Measurements from ENCODE around the gene TFPI2. TPM values are rescaled to one million over a fixed set of nuclear protein-coding genes. Genes with fewer than 3 reads are reported as not detected.

TFPI2 gene
- polyA plus RNA-seq: 15.5 TPM
- long read RNA-seq, donor 1, partial matches to known transcripts: 0 of 2 reads
- long read RNA-seq, donor 1, other reads (novel, unspliced or antisense): 0 of 2 reads
- long read RNA-seq, donor 2, transcript TFPI2-201 (5 exons, 2,445 nt): major isoform, 7 of 7 reads
- long read RNA-seq, donor 2, partial matches to known transcripts: 0 of 7 reads
- long read RNA-seq, donor 2, other reads (novel, unspliced or antisense): 0 of 7 reads
- long read RNA-seq, donor 3, partial matches to known transcripts: 0 of 3 reads
- long read RNA-seq, donor 3, other reads (novel, unspliced or antisense): 0 of 3 reads
- long read RNA-seq, donor 4: 0 reads
- long read RNA-seq, donor 5, partial matches to known transcripts: 0 of 1 reads
- long read RNA-seq, donor 5, other reads (novel, unspliced or antisense): 0 of 1 reads
- long read RNA-seq, donor 6, transcript TFPI2-201 (5 exons, 2,445 nt): major isoform, 118 of 200 reads
- long read RNA-seq, donor 6, transcript TFPI2-203 (2 exons, 565 nt): minor isoform, 10 of 200 reads
- long read RNA-seq, donor 6, partial matches to known transcripts: 72 of 200 reads
- long read RNA-seq, donor 6, other reads (novel, unspliced or antisense): 0 of 200 reads
- long read RNA-seq, donor 7, partial matches to known transcripts: 0 of 2 reads
- long read RNA-seq, donor 7, other reads (novel, unspliced or antisense): 0 of 2 reads
- long read RNA-seq, donor 8, transcript TFPI2-201 (5 exons, 2,445 nt): major isoform, 7 of 7 reads
- long read RNA-seq, donor 8, partial matches to known transcripts: 0 of 7 reads
- long read RNA-seq, donor 8, other reads (novel, unspliced or antisense): 0 of 7 reads
- long read RNA-seq, donor 9, partial matches to known transcripts: 0 of 1 reads
- long read RNA-seq, donor 9, other reads (novel, unspliced or antisense): 0 of 1 reads
- long read RNA-seq, donor 10, transcript TFPI2-201 (5 exons, 2,445 nt): major isoform, 7 of 7 reads
- long read RNA-seq, donor 10, partial matches to known transcripts: 0 of 7 reads
- long read RNA-seq, donor 10, other reads (novel, unspliced or antisense): 0 of 7 reads
- long read RNA-seq, donor 11, transcript TFPI2-201 (5 exons, 2,445 nt): major isoform, 7 of 7 reads
- long read RNA-seq, donor 11, partial matches to known transcripts: 0 of 7 reads
- long read RNA-seq, donor 11, other reads (novel, unspliced or antisense): 0 of 7 reads

- H3K27me3 ChIP-seq (ENCODE audit: control insufficient read depth, insufficient read depth, low read length): peaks cover 22% of the 10 kb centered on the region
- no peaks in the 10 kb centered on the region for H3K36me3 ChIP-seq (ENCODE audit: control insufficient read depth, insufficient read depth, low read length)
- peak; percentile 27 to 49 for DNase-seq
- H3K9me3 ChIP-seq (ENCODE audit: control insufficient read depth, low read depth, low read length): peaks cover 12% of the 10 kb centered on the region
- no peak within 1 kb of the TSS for H3K27ac ChIP-seq (ENCODE audit: low read length)
- peak within 1 kb of the TSS; percentile 51 for H3K4me3 ChIP-seq (ENCODE audit: low read length)
- no CpG with 5 or more reads among the region's 49 CpGs for WGBS (ENCODE audit: insufficient coverage, low lambda C conversion rate)
- H3K4me1 ChIP-seq (ENCODE audit: control insufficient read depth, insufficient read depth, low read length): no peaks in the 10 kb centered on the region
Observed at GRCh38 chr7:93890464-93891068, at the start of gene TFPI2. TFPI2 (minus strand) TSS chr7:93890753; CDS start chr7:93890678, 75 bp downstream.

GRCh38 chr7:93938293-93938692, 47.7 kb upstream of the TFPI2 start:
- no peaks in the 10 kb centered on the region for H3K9me3 ChIP-seq (ENCODE audit: control insufficient read depth, low read depth, low read length)
- H3K36me3 ChIP-seq (ENCODE audit: control insufficient read depth, insufficient read depth, low read length): no peaks in the 10 kb centered on the region
- no peak overlapping the region for H3K27ac ChIP-seq (ENCODE audit: low read length)
- H3K4me1 ChIP-seq (ENCODE audit: control insufficient read depth, insufficient read depth, low read length): no peaks in the 10 kb centered on the region
- no peaks in the 10 kb centered on the region for H3K27me3 ChIP-seq (ENCODE audit: control insufficient read depth, insufficient read depth, low read length)
- no peak overlapping the region for H3K4me3 ChIP-seq (ENCODE audit: low read length)
- DNase-seq: no peak

GRCh38 chr7:93937818-93938217, 47.3 kb upstream of the TFPI2 start:
- WGBS (ENCODE audit: insufficient coverage, low lambda C conversion rate): no CpG with 5 or more reads among the region's 1 CpG
- Histone ChIP-seq H3K27me3 (ENCODE audit: control insufficient read depth, insufficient read depth, low read length) (no peaks in the 10 kb centered on the region), H3K4me1 (ENCODE audit: control insufficient read depth, insufficient read depth, low read length) (no peaks in the 10 kb centered on the region), H3K36me3 (ENCODE audit: control insufficient read depth, insufficient read depth, low read length) (no peaks in the 10 kb centered on the region), H3K4me3 (ENCODE audit: low read length) (no peak overlapping the region), H3K27ac (ENCODE audit: low read length) (no peak overlapping the region), H3K9me3 (ENCODE audit: control insufficient read depth, low read depth, low read length) (no peaks in the 10 kb centered on the region)
- no peak for DNase-seq

GRCh38 chr7:93935102-93935501, 44.5 kb upstream of the TFPI2 start:
- no peak overlapping the region for H3K27ac ChIP-seq (ENCODE audit: low read length)
- H3K4me3 ChIP-seq (ENCODE audit: low read length): no peak overlapping the region
- no peaks in the 10 kb centered on the region for H3K36me3 ChIP-seq (ENCODE audit: control insufficient read depth, insufficient read depth, low read length)
- 88% methylated on average over 2 of the region's 2 CpGs for WGBS (ENCODE audit: insufficient coverage, low lambda C conversion rate)
- no peaks in the 10 kb centered on the region for H3K4me1 ChIP-seq (ENCODE audit: control insufficient read depth, insufficient read depth, low read length)
- no peaks in the 10 kb centered on the region for H3K27me3 ChIP-seq (ENCODE audit: control insufficient read depth, insufficient read depth, low read length)
- H3K9me3 ChIP-seq (ENCODE audit: control insufficient read depth, low read depth, low read length): no peaks in the 10 kb centered on the region
- no peak for DNase-seq

GRCh38 chr7:93933156-93933555, 42.6 kb upstream of the TFPI2 start:
- WGBS (ENCODE audit: insufficient coverage, low lambda C conversion rate): no CpG with 5 or more reads among the region's 3 CpGs

GRCh38 chr7:93931655-93932054, 41.1 kb upstream of the TFPI2 start:
- Histone ChIP-seq H3K9me3 (ENCODE audit: control insufficient read depth, low read depth, low read length) (no peaks in the 10 kb centered on the region), H3K27me3 (ENCODE audit: control insufficient read depth, insufficient read depth, low read length) (no peaks in the 10 kb centered on the region), H3K36me3 (ENCODE audit: control insufficient read depth, insufficient read depth, low read length) (no peaks in the 10 kb centered on the region), H3K4me3 (ENCODE audit: low read length) (no peak overlapping the region), H3K4me1 (ENCODE audit: control insufficient read depth, insufficient read depth, low read length) (no peaks in the 10 kb centered on the region), H3K27ac (ENCODE audit: low read length) (no peak overlapping the region)
- 100% methylated on average over 1 of the region's 3 CpGs for WGBS (ENCODE audit: insufficient coverage, low lambda C conversion rate)
- DNase-seq: no peak

More at GRCh38 chr7:93933156-93933555, 42.6 kb upstream of the TFPI2 start:
- H3K4me1 ChIP-seq (ENCODE audit: control insufficient read depth, insufficient read depth, low read length): no peaks in the 10 kb centered on the region
- H3K27ac ChIP-seq (ENCODE audit: low read length): no peak overlapping the region
- H3K27me3 ChIP-seq (ENCODE audit: control insufficient read depth, insufficient read depth, low read length): no peaks in the 10 kb centered on the region
- no peak overlapping the region for H3K4me3 ChIP-seq (ENCODE audit: low read length)
- no peaks in the 10 kb centered on the region for H3K9me3 ChIP-seq (ENCODE audit: control insufficient read depth, low read depth, low read length)
- no peak for DNase-seq
- no peaks in the 10 kb centered on the region for H3K36me3 ChIP-seq (ENCODE audit: control insufficient read depth, insufficient read depth, low read length)

GRCh38 chr7:93927585-93927984, 37.0 kb upstream of the TFPI2 start:
- DNase-seq: no peak
- no peaks in the 10 kb centered on the region for H3K9me3 ChIP-seq (ENCODE audit: control insufficient read depth, low read depth, low read length)
- H3K27me3 ChIP-seq (ENCODE audit: control insufficient read depth, insufficient read depth, low read length): no peaks in the 10 kb centered on the region
- H3K36me3 ChIP-seq (ENCODE audit: control insufficient read depth, insufficient read depth, low read length): no peaks in the 10 kb centered on the region
- no CpG with 5 or more reads among the region's 3 CpGs for WGBS (ENCODE audit: insufficient coverage, low lambda C conversion rate)
- no peaks in the 10 kb centered on the region for H3K4me1 ChIP-seq (ENCODE audit: control insufficient read depth, insufficient read depth, low read length)
- no peak overlapping the region for H3K4me3 ChIP-seq (ENCODE audit: low read length)
- no peak overlapping the region for H3K27ac ChIP-seq (ENCODE audit: low read length)

- Histone ChIP-seq H3K27ac (ENCODE audit: low read length) (no peak overlapping the region), H3K4me3 (ENCODE audit: low read length) (no peak overlapping the region), H3K4me1 (ENCODE audit: control insufficient read depth, insufficient read depth, low read length) (no peaks in the 10 kb centered on the region), H3K9me3 (ENCODE audit: control insufficient read depth, low read depth, low read length) (no peaks in the 10 kb centered on the region), H3K36me3 (ENCODE audit: control insufficient read depth, insufficient read depth, low read length) (no peaks in the 10 kb centered on the region), H3K27me3 (ENCODE audit: control insufficient read depth, insufficient read depth, low read length) (no peaks in the 10 kb centered on the region)
- WGBS (ENCODE audit: insufficient coverage, low lambda C conversion rate): no CpG with 5 or more reads among the region's 1 CpG
- no peak for DNase-seq
Observed at GRCh38 chr7:93926800-93927199, 36.2 kb upstream of the TFPI2 start.

GRCh38 chr7:93923942-93924341, 33.4 kb upstream of the TFPI2 start:
- no peaks in the 10 kb centered on the region for H3K9me3 ChIP-seq (ENCODE audit: control insufficient read depth, low read depth, low read length)
- peak overlapping the region; percentile 14 for H3K4me3 ChIP-seq (ENCODE audit: low read length)
- peaks cover 3% of the 10 kb centered on the region for H3K27me3 ChIP-seq (ENCODE audit: control insufficient read depth, insufficient read depth, low read length)
- H3K36me3 ChIP-seq (ENCODE audit: control insufficient read depth, insufficient read depth, low read length): no peaks in the 10 kb centered on the region
- DNase-seq: no peak
- H3K27ac ChIP-seq (ENCODE audit: low read length): peak overlapping the region; percentile 26
- no peaks in the 10 kb centered on the region for H3K4me1 ChIP-seq (ENCODE audit: control insufficient read depth, insufficient read depth, low read length)
- 20% methylated on average over 1 of the region's 1 CpG for WGBS (ENCODE audit: insufficient coverage, low lambda C conversion rate)

GRCh38 chr7:93923296-93923695, 32.7 kb upstream of the TFPI2 start:
- Histone ChIP-seq H3K4me1 (ENCODE audit: control insufficient read depth, insufficient read depth, low read length) (no peaks in the 10 kb centered on the region), H3K27me3 (ENCODE audit: control insufficient read depth, insufficient read depth, low read length) (peaks cover 3% of the 10 kb centered on the region), H3K4me3 (ENCODE audit: low read length) (peak overlapping the region; percentile 19), H3K9me3 (ENCODE audit: control insufficient read depth, low read depth, low read length) (no peaks in the 10 kb centered on the region), H3K36me3 (ENCODE audit: control insufficient read depth, insufficient read depth, low read length) (no peaks in the 10 kb centered on the region), H3K27ac (ENCODE audit: low read length) (no peak overlapping the region)
- no peak for DNase-seq
- 73% methylated on average over 2 of the region's 6 CpGs for WGBS (ENCODE audit: insufficient coverage, low lambda C conversion rate)
